AG04450 (cell line): ENCODE data around the gene TMEM209. TPM values are rescaled to one million over a fixed set of nuclear protein-coding genes. Genes with fewer than 3 reads are reported as not detected.
"Not testable (repeated sequence)": the region's sequence is repeated elsewhere in the genome, so short reads cannot be mapped to it uniquely, and the experiment has no call there.

Experiments used
- CTCF ChIA-PET: fragments of 300-600, 350-600 bp; formaldehyde crosslinking; extraction: SDS; loops from one replicate; lab custom pipeline; 2022; ENCODE audit warnings: antibody characterized with exemption, inconsistent platforms; lab: Charles Lee
- POLR2A ChIA-PET: fragments of 350-600 bp; formaldehyde crosslinking; extraction: SDS; loops from one replicate; lab custom pipeline; 2021; ENCODE audit warnings: antibody characterized with exemption, inconsistent platforms; lab: Yijun Ruan, JAX
- DNase-seq: peaks from one replicate; pipeline ENCODE4 v3.0.0-alpha.2; 2011; ENCODE audit warnings: low read depth, low spot score
- H3K27ac ChIP-seq: one replicate; pipeline ENCODE4 v1.5.1; 2012; ENCODE audit warnings: low read depth, low read length, control low read depth
- H3K27me3 ChIP-seq: one replicate; pipeline ENCODE4 v1.6.0; 2012; ENCODE audit warnings: low read length; ENCODE audit not compliant: control insufficient read depth, insufficient read depth
- H3K4me3 ChIP-seq: 2 replicates; pipeline ENCODE4 v1.5.1; 2011; ENCODE audit warnings: mild to moderate bottlenecking, low read depth, low read length, control low read depth
- H3K9me3 ChIP-seq: 2 replicates; pipeline ENCODE4 v1.5.1; 2012; ENCODE audit warnings: low read length; ENCODE audit not compliant: control insufficient read depth, insufficient read depth
- CTCF ChIP-seq: IDR thresholded peaks from 2 replicates; pipeline ENCODE4 v1.5.1; 2011; ENCODE audit warnings: low read depth, low read length, control low read depth, inconsistent platforms
- polyA plus RNA-seq: library from polyadenylated mRNA; depleted of rRNA; stranded (reverse); fragments of >200 nt; gene quantifications from 2 replicates; pipeline ENCODE4 v1.2.3, GENCODE V29; 2011

Gene TMEM209
- polyA plus RNA-seq, 1 experiment, result 15.2 TPM

GRCh38 chr7:130148561-130148960 lies 56.6 kb downstream of the TMEM209 start:
- CTCF ChIA-PET, result no interaction called here
- no peak overlapping the region for H3K4me3 ChIP-seq
- peak; percentile 27 for DNase-seq

DNA sequence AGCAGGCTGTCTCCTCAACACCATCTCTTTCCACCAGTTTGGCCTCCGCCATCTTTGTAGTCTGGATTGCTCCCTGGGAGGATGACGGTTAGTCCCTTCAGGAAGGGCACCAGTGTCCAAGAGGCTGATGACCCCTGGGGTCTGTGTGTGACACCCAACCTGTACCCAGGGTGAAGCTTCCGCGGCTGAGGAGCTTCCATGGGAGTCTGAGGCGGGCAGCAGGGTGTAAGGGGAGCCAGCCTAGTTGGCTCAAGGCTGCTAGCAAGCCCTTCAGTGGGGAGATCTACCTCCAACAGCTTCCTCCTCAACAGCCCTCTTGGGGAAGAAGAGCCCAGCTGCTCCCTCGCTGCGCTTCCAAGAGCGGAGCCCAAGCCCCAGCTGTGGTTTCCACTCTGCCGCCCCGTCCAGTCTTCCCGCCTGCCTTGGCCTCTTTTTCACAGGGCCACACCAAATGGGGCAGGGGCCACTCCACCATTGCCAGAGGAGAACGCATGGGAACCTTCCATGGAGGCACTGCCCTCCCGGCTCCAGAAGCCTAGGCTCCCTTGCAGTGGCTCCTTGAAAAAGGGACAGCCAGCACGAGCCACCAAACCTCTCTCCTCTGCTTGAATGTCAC lies 57.4 kb downstream of the TMEM209 start:
- no peak overlapping the region for H3K4me3 ChIP-seq
- H3K9me3 ChIP-seq, result no peaks in the 10 kb centered on the region
- no peak overlapping the region for H3K27ac ChIP-seq
- ChIA-PET POLR2A (no interaction called here), CTCF (no interaction called here)
- DNase-seq, result no peak
- H3K27me3 ChIP-seq, result no peaks in the 10 kb centered on the region
- TF ChIP-seq CTCF, result no peak

More at GRCh38 chr7:130148561-130148960, 56.6 kb downstream of the TMEM209 start:
- Histone ChIP-seq H3K27me3 (no peaks in the 10 kb centered on the region), H3K27ac (no peak overlapping the region), H3K9me3 (no peaks in the 10 kb centered on the region; the same call in 1 of the 2 replicates)
- POLR2A ChIA-PET, result interaction anchor here (0.6 to 0.7 kb wide), 2 partner anchors 124 to 1181 kb away, joined by 3 to 4 read pairs; no protein-coding TSS in a partner anchor
- TF ChIP-seq CTCF, result no peak

DNA sequence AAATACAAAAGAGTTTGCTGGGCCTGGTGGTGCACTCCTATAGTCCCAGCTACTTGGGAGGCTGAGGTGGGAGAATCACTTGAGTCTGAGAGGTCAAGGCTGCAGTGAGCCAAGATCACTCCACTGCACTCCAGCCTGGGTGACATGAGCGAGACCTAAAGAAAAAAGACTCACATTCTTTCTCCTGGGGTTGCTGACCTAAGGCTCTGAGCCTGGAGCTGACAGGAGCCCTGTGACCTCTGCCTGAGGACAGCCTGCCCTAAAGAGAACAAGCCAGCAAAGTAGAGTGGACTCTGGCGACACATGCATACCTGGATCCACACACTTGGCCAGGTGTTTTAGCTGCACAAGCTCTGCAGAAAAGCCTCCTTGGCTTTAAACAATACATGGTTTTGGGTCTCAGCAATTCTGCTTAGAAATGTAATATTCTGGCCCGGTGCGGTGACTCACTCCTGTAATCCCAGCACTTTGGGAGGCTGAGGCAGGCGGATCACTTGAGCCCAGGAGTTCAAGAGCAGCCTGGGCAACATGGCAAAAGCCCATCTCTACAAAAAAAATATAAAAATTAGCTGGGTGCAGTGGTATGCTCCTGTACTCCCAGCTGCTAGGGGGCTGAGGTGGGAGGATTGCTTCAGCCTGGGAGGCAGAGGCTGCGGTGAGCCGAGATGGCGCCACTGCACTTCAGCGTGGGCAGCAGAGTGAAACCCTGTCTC lies 58.4 kb downstream of the TMEM209 start:
- TF ChIP-seq CTCF, result no peak
- H3K27me3 ChIP-seq, result no peaks in the 10 kb centered on the region
- ChIA-PET POLR2A (no interaction called here), CTCF (no interaction called here)
- H3K4me3 ChIP-seq, result no peak overlapping the region
- no peak for DNase-seq
- no peaks in the 10 kb centered on the region; the same call in 1 of the 2 replicates for H3K9me3 ChIP-seq
- no peak overlapping the region for H3K27ac ChIP-seq

- H3K4me3 ChIP-seq, H3K27me3 ChIP-seq, H3K9me3 ChIP-seq, DNase-seq, H3K27ac ChIP-seq, POLR2A ChIA-PET: not testable (repeated sequence)
- CTCF ChIA-PET, result interaction anchor here (0.6 kb wide), 1 partner anchor 79 kb away, joined by 4 read pairs; no protein-coding TSS in a partner anchor
Measured at GRCh38 chr7:130146142-130146541, 59.1 kb downstream of the TMEM209 start.

- Histone ChIP-seq H3K27ac (no peak overlapping the region), H3K4me3 (no peak overlapping the region), H3K9me3 (no peaks in the 10 kb centered on the region; the same call in 1 of the 2 replicates), H3K27me3 (no peaks in the 10 kb centered on the region)
- DNase-seq, result no peak
- no peak for TF ChIP-seq CTCF
- ChIA-PET POLR2A (no interaction called here), CTCF (interaction anchor here (0.6 kb wide), 1 partner anchor 79 kb away, joined by 4 read pairs; no protein-coding TSS in a partner anchor)
Measured at GRCh38 chr7:130145424-130146100, 59.6 kb downstream of the TMEM209 start.
